ENCODE measurements around the gene SERPINE2.

Gene SERPINE2

DNA sequence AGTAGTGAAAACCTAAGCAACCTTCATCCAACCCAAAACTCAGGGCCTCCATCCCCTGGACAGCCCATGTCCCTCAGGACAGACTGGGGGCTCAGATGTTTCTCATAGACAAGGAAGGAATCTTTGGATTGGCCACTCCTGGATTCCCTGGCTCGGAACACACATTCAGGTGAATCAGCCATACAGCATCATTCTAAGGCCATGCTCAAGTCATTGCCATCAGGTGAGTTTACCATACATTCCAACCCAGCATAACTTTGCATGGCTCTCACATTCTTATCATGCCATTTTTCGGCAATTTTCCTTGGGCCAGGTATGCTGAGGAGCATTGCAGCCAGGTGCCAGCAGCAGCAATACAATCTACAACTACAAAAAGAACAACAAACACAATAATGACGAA, 34.6 kb upstream of the SERPINE2 start:
- 90 to 93% methylated on average over 3 of the region's 3 CpGs for WGBS, 2 experiments
- Histone ChIP-seq H3K36me3 (ENCODE audit: control insufficient read depth, insufficient read depth, low read length) (no peaks in the 10 kb centered on the region), H3K9me3 (ENCODE audit: control insufficient read depth, low read length) (no peaks in the 10 kb centered on the region), H3K4me3 (ENCODE audit: insufficient read depth, low read depth, low read length) (no peak overlapping the region), H3K27ac (ENCODE audit: insufficient read depth, low read depth, low read length, poor library complexity, severe bottlenecking) (no peak overlapping the region), H3K27me3 (ENCODE audit: control insufficient read depth, insufficient read depth, low read length, poor library complexity, severe bottlenecking) (no peaks in the 10 kb centered on the region), H3K4me1 (ENCODE audit: control insufficient read depth, insufficient read depth, low read length) (peaks cover 4% of the 10 kb centered on the region)

GRCh38 chr2:224072541-224073188, 33.6 kb upstream of the SERPINE2 start:
- Histone ChIP-seq H3K27ac (ENCODE audit: insufficient read depth, low read depth, low read length, poor library complexity, severe bottlenecking) (no peak overlapping the region), H3K9me3 (ENCODE audit: control insufficient read depth, low read length) (no peaks in the 10 kb centered on the region), H3K36me3 (ENCODE audit: control insufficient read depth, insufficient read depth, low read length) (no peaks in the 10 kb centered on the region), H3K27me3 (ENCODE audit: control insufficient read depth, insufficient read depth, low read length, poor library complexity, severe bottlenecking) (no peaks in the 10 kb centered on the region), H3K4me1 (ENCODE audit: control insufficient read depth, insufficient read depth, low read length) (no peaks in the 10 kb centered on the region), H3K4me3 (ENCODE audit: insufficient read depth, low read depth, low read length) (no peak overlapping the region)
- WGBS, 2 experiments: 88 to 93% methylated on average over 4 of the region's 4 CpGs

DNA sequence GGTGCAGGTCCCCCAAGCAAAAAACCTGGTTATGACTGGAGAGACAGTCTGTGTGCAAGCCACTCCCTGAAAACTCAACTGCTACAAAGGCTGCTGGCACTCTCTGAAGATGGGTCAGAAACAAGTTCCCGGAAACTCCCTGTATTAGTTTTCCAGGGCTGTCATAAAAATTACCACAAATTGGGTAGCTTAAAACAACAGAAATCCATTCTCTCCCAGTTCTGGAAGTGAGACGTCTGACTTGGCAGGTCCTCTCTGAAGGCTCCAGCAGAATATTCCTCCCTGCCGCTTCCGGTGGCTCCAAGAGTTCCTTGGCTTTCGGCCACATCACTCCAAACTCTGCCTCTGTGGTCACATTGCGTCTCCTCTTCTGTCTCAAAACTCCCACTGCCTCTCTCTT, 30.1 kb upstream of the SERPINE2 start:
- Histone ChIP-seq H3K27me3 (ENCODE audit: control insufficient read depth, insufficient read depth, low read length, poor library complexity, severe bottlenecking) (no peaks in the 10 kb centered on the region), H3K4me3 (ENCODE audit: insufficient read depth, low read depth, low read length) (no peak overlapping the region), H3K36me3 (ENCODE audit: control insufficient read depth, insufficient read depth, low read length) (no peaks in the 10 kb centered on the region), H3K4me1 (ENCODE audit: control insufficient read depth, insufficient read depth, low read length) (no peaks in the 10 kb centered on the region), H3K27ac (ENCODE audit: insufficient read depth, low read depth, low read length, poor library complexity, severe bottlenecking) (no peak overlapping the region), H3K9me3 (ENCODE audit: control insufficient read depth, low read length) (no peaks in the 10 kb centered on the region)
- 96 to 97% methylated on average over 6 of the region's 6 CpGs for WGBS, 2 experiments

DNA sequence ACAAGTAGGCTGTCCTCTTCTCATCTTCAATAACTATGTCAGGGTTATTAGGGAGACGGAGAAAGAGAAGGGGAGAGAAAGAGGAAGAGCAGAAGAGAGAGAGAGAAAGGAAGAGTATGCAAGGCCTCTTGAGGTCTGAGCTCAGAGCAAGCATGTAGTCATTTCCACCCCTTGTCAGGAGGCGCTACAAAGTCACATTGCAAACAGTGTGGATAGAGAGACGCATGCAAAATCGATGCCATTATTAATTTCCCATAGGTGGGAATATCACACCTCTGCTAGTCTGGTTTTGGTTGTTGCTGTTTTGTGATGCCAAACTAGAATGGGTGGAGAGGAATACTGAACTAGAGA, 24.2 kb upstream of the SERPINE2 start:
- H3K27ac ChIP-seq (ENCODE audit: insufficient read depth, low read depth, low read length, poor library complexity, severe bottlenecking): no peak overlapping the region
- no peak overlapping the region for H3K4me3 ChIP-seq (ENCODE audit: insufficient read depth, low read depth, low read length)
- 95 to 96% methylated on average over 4 of the region's 4 CpGs for WGBS, 2 experiments
- no peaks in the 10 kb centered on the region for H3K36me3 ChIP-seq (ENCODE audit: control insufficient read depth, insufficient read depth, low read length)
- H3K9me3 ChIP-seq (ENCODE audit: control insufficient read depth, low read length): no peaks in the 10 kb centered on the region
- no peaks in the 10 kb centered on the region for H3K4me1 ChIP-seq (ENCODE audit: control insufficient read depth, insufficient read depth, low read length)
- H3K27me3 ChIP-seq (ENCODE audit: control insufficient read depth, insufficient read depth, low read length, poor library complexity, severe bottlenecking): no peaks in the 10 kb centered on the region

- H3K36me3 ChIP-seq (ENCODE audit: control insufficient read depth, insufficient read depth, low read length): no peaks in the 10 kb centered on the region
- H3K27me3 ChIP-seq (ENCODE audit: control insufficient read depth, insufficient read depth, low read length, poor library complexity, severe bottlenecking): no peaks in the 10 kb centered on the region
- no peaks in the 10 kb centered on the region for H3K9me3 ChIP-seq (ENCODE audit: control insufficient read depth, low read length)
- H3K4me1 ChIP-seq (ENCODE audit: control insufficient read depth, insufficient read depth, low read length): no peaks in the 10 kb centered on the region
- no peak overlapping the region for H3K4me3 ChIP-seq (ENCODE audit: insufficient read depth, low read depth, low read length)
- WGBS, 2 experiments: 78% methylated on average over 5 of the region's 5 CpGs
- H3K27ac ChIP-seq (ENCODE audit: insufficient read depth, low read depth, low read length, poor library complexity, severe bottlenecking): no peak overlapping the region
These were observed 23.6 kb upstream of the SERPINE2 start for GRCh38 chr2:224062481-224063297.

DNA sequence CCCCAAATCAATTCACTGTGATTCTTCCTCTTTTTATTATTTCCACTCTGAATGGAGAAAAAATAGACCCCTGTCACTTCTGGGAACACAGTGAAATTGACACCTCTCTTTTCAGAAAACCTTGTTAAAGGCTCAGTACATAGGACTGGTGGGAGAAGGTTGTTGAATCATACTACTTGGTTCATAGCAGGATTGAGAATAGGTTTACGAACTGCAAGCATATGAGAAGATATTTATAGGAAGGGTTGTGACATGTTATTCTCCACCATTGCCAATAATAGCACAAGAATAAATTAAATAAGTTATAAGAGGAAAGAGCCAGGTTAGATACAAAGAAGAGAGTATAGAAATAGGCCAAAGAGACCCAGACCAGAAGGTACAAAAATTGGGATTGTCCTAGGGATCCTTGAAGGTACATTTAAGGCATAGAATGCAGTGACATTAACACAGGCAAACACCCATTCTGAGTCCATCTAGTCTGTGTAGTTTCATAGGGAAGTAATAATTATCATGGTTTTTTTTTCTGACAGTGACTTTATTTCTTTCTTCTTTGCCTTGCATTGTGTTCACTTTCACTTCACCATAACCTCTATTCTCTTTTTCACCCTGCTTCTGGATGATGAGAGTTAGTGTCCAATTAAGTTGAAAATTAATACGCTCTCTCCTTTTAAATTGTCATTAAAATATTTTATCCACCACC, 21.8 kb upstream of the SERPINE2 start:
- Histone ChIP-seq H3K27me3 (ENCODE audit: control insufficient read depth, insufficient read depth, low read length, poor library complexity, severe bottlenecking) (no peaks in the 10 kb centered on the region), H3K36me3 (ENCODE audit: control insufficient read depth, insufficient read depth, low read length) (no peaks in the 10 kb centered on the region), H3K4me1 (ENCODE audit: control insufficient read depth, insufficient read depth, low read length) (no peaks in the 10 kb centered on the region), H3K27ac (ENCODE audit: insufficient read depth, low read depth, low read length, poor library complexity, severe bottlenecking) (no peak overlapping the region), H3K9me3 (ENCODE audit: control insufficient read depth, low read length) (no peaks in the 10 kb centered on the region), H3K4me3 (ENCODE audit: insufficient read depth, low read depth, low read length) (no peak overlapping the region)
- WGBS, 2 experiments: 83 to 100% methylated on average over 1 of the region's 2 CpGs

DNA sequence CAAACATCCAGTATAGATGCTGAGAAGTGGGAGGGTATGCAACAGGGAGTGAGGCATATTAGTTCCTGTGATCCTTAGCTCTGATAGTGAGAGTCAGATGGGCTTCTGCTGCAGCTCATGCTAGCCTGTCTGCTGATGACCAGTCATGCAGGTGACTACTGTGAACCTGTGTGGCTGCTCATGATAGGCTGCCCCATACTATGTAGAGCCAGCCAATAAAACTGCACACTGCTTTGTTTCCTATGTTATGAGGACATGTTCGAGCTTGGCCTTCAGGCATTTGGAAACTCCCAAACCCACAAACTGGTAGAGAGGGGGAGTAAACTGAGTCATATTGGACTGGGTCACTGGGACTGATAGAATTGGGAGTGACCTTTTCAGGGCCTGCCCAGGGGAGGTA, 20.1 kb upstream of the SERPINE2 start:
- H3K4me3 ChIP-seq (ENCODE audit: insufficient read depth, low read depth, low read length): no peak overlapping the region
- 97 to 100% methylated on average over 1 of the region's 1 CpG for WGBS, 2 experiments
- no peaks in the 10 kb centered on the region for H3K4me1 ChIP-seq (ENCODE audit: control insufficient read depth, insufficient read depth, low read length)
- H3K27me3 ChIP-seq (ENCODE audit: control insufficient read depth, insufficient read depth, low read length, poor library complexity, severe bottlenecking): no peaks in the 10 kb centered on the region
- H3K9me3 ChIP-seq (ENCODE audit: control insufficient read depth, low read length): no peaks in the 10 kb centered on the region
- no peaks in the 10 kb centered on the region for H3K36me3 ChIP-seq (ENCODE audit: control insufficient read depth, insufficient read depth, low read length)
- no peak overlapping the region for H3K27ac ChIP-seq (ENCODE audit: insufficient read depth, low read depth, low read length, poor library complexity, severe bottlenecking)

DNA sequence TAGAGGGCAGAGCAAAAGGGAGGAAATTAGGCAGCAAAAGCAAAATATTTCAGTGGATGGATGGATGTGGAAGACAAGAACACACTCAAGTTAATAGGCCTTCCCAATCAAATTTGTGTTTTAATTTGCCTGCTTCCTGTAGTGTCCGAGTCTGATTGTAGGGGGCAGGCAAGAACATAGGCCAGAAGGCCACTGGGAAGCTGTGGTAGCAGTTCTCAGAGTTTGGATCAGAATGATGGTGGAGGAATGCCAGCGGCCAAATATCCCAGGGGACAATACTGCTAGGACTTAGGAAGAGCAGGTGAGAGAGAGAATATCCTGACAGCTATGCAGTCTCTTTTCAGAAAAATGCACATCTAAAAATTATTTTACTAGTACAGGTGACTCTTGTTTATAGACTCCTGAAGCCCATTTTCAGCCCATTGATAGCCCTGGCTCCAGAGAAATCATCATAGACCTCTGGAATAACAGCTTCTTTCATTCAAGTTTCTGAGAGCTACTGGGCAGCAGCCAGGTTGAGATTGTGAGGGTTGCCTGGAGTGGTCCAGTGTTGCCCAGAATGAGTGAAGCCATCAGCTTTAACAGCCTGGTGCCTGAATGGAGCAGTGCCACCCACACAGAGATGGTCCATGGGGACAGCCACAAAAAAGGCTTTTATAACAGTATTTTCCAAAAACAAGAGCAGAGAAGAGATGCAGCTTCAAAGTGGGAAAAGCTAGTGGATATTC, 19.1 kb upstream of the SERPINE2 start:
- Histone ChIP-seq H3K4me1 (ENCODE audit: control insufficient read depth, insufficient read depth, low read length) (no peaks in the 10 kb centered on the region), H3K36me3 (ENCODE audit: control insufficient read depth, insufficient read depth, low read length) (no peaks in the 10 kb centered on the region), H3K27me3 (ENCODE audit: control insufficient read depth, insufficient read depth, low read length, poor library complexity, severe bottlenecking) (no peaks in the 10 kb centered on the region), H3K9me3 (ENCODE audit: control insufficient read depth, low read length) (no peaks in the 10 kb centered on the region), H3K27ac (ENCODE audit: insufficient read depth, low read depth, low read length, poor library complexity, severe bottlenecking) (no peak overlapping the region), H3K4me3 (ENCODE audit: insufficient read depth, low read depth, low read length) (no peak overlapping the region)
- 88 to 93% methylated on average over 2 of the region's 2 CpGs for WGBS, 2 experiments

DNA sequence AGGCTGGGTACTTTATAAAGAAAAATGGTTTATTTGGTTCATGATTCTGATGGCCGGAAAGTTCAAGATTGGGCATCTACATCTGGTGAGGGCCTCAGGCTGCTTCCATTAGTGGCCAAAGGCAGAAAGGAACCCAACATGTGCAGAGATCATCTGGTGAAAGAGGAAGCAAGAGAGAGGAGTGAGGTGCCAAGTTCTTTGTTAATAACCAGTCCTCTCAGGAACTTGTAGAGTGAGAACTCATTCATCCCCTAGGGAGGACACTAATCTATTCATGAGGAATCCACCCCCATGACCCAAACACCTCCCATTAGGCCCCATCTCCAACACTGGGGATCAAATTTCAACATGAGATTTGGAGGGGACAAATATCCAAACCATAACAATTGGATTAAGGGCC, 17.8 kb upstream of the SERPINE2 start:
- Histone ChIP-seq H3K4me1 (ENCODE audit: control insufficient read depth, insufficient read depth, low read length) (no peaks in the 10 kb centered on the region), H3K9me3 (ENCODE audit: control insufficient read depth, low read length) (no peaks in the 10 kb centered on the region), H3K36me3 (ENCODE audit: control insufficient read depth, insufficient read depth, low read length) (no peaks in the 10 kb centered on the region), H3K4me3 (ENCODE audit: insufficient read depth, low read depth, low read length) (no peak overlapping the region), H3K27me3 (ENCODE audit: control insufficient read depth, insufficient read depth, low read length, poor library complexity, severe bottlenecking) (no peaks in the 10 kb centered on the region), H3K27ac (ENCODE audit: insufficient read depth, low read depth, low read length, poor library complexity, severe bottlenecking) (no peak overlapping the region)
- WGBS, 2 experiments: 86 to 93% methylated on average over 1 of the region's 1 CpG

GRCh38 chr2:224055101-224055500, 16.0 kb upstream of the SERPINE2 start:
- H3K4me3 ChIP-seq (ENCODE audit: insufficient read depth, low read depth, low read length): no peak overlapping the region
- no peak overlapping the region for H3K27ac ChIP-seq (ENCODE audit: insufficient read depth, low read depth, low read length, poor library complexity, severe bottlenecking)
- H3K9me3 ChIP-seq (ENCODE audit: control insufficient read depth, low read length): no peaks in the 10 kb centered on the region
- no peaks in the 10 kb centered on the region for H3K4me1 ChIP-seq (ENCODE audit: control insufficient read depth, insufficient read depth, low read length)
- no peaks in the 10 kb centered on the region for H3K27me3 ChIP-seq (ENCODE audit: control insufficient read depth, insufficient read depth, low read length, poor library complexity, severe bottlenecking)
- 83 to 92% methylated on average over 3 of the region's 3 CpGs for WGBS, 2 experiments
- H3K36me3 ChIP-seq (ENCODE audit: control insufficient read depth, insufficient read depth, low read length): no peaks in the 10 kb centered on the region
